H9 (cell line): ENCODE data around the gene INVS. TPM values are rescaled to one million over a fixed set of nuclear protein-coding genes. Genes with fewer than 3 reads are reported as not detected.
A peak's percentile ranks its signal among the peaks of the same experiment; 100 is the strongest.

Experiments used
- DNase-seq: peaks from one replicate; pipeline ENCODE4 v3.0.0-alpha.2; 2017
- H2AFZ ChIP-seq: one replicate; pipeline ENCODE4 v1.6.1; 2013; ENCODE audit warnings: mild to moderate bottlenecking, low read length, control low read depth, moderate library complexity
- H2AK5ac ChIP-seq: 2 replicates; pipeline ENCODE4 v1.6.1; 2013; ENCODE audit warnings: low read length, control low read depth, mixed read lengths; ENCODE audit not compliant: insufficient read length
- H2BK120ac ChIP-seq: one replicate; pipeline ENCODE4 v1.6.1; 2013; ENCODE audit warnings: low read depth, mild to moderate bottlenecking, low read length, control low read depth, inconsistent platforms; ENCODE audit not compliant: poor library complexity, severe bottlenecking
- H2BK12ac ChIP-seq: 2 replicates; pipeline ENCODE4 v1.6.1; 2013; ENCODE audit warnings: low read length, control low read depth, mixed read lengths, low read depth; ENCODE audit not compliant: insufficient read length
- H2BK15ac ChIP-seq: 2 replicates; pipeline ENCODE4 v1.6.1; 2013; ENCODE audit warnings: low read depth, low read length, control low read depth
- H2BK20ac ChIP-seq: one replicate; pipeline ENCODE4 v1.6.1; 2013; ENCODE audit warnings: low read depth, mild to moderate bottlenecking, low read length, control low read depth, inconsistent platforms; ENCODE audit not compliant: poor library complexity, severe bottlenecking
- H2BK5ac ChIP-seq: 2 replicates; pipeline ENCODE4 v1.6.1; 2013; ENCODE audit warnings: low read length, control low read depth, mixed read lengths; ENCODE audit not compliant: insufficient read length
- H3K14ac ChIP-seq: 2 replicates; pipeline ENCODE4 v1.6.1; 2013; ENCODE audit warnings: low read length, control low read depth; ENCODE audit not compliant: insufficient read depth
- H3K18ac ChIP-seq: 2 replicates; pipeline ENCODE4 v1.6.1; 2013; ENCODE audit warnings: low read depth, mild to moderate bottlenecking, mixed read lengths, low read length, control low read depth; ENCODE audit not compliant: insufficient read length
- H3K23ac ChIP-seq: 2 replicates; pipeline ENCODE4 v1.6.1; 2013; ENCODE audit warnings: low read length, control low read depth, mixed read lengths, low read depth; ENCODE audit not compliant: insufficient read length
- H3K23me2 ChIP-seq: 2 replicates; pipeline ENCODE4 v1.6.1; 2013; ENCODE audit warnings: low read depth, mild to moderate bottlenecking, mixed read lengths, low read length, control low read depth; ENCODE audit not compliant: insufficient read length, poor library complexity, severe bottlenecking
- H3K27ac ChIP-seq: 2 replicates; pipeline ENCODE4 v1.5.1; 2013; ENCODE audit warnings: low read length, control low read depth, mixed read lengths, low read depth; ENCODE audit not compliant: insufficient read length
- H3K27me3 ChIP-seq: 2 replicates; pipeline ENCODE4 v1.6.1; 2013; ENCODE audit warnings: low read length, control low read depth, inconsistent platforms; ENCODE audit not compliant: insufficient read depth
- H3K4ac ChIP-seq: 2 replicates; pipeline ENCODE4 v1.6.1; 2013; ENCODE audit warnings: low read depth, mild to moderate bottlenecking, control low read depth, inconsistent platforms, low read length, moderate library complexity
- H3K4me1 ChIP-seq: 2 replicates; pipeline ENCODE4 v1.6.1; 2013; ENCODE audit warnings: low read length, control low read depth, inconsistent platforms; ENCODE audit not compliant: insufficient read depth
- H3K4me2 ChIP-seq: 2 replicates; pipeline ENCODE4 v1.6.1; 2013; ENCODE audit warnings: low read length, control low read depth, mixed read lengths; ENCODE audit not compliant: insufficient read length, insufficient read depth
- H3K56ac ChIP-seq: 2 replicates; pipeline ENCODE4 v1.6.1; 2013; ENCODE audit warnings: low read depth, mild to moderate bottlenecking, mixed read lengths, low read length, control low read depth; ENCODE audit not compliant: insufficient read length
- H3K79me1 ChIP-seq: 2 replicates; pipeline ENCODE4 v1.6.1; 2013; ENCODE audit warnings: low read depth, mild to moderate bottlenecking, moderate library complexity, low read length, control low read depth, inconsistent platforms; ENCODE audit not compliant: insufficient read depth, poor library complexity, severe bottlenecking
- H3K79me2 ChIP-seq: 2 replicates; pipeline ENCODE4 v1.6.1; 2013; ENCODE audit warnings: low read length, control low read depth, inconsistent platforms; ENCODE audit not compliant: insufficient read depth
- H3K9ac ChIP-seq: 2 replicates; pipeline ENCODE4 v1.6.1; 2013; ENCODE audit warnings: low read length, control low read depth, mixed read lengths; ENCODE audit not compliant: insufficient read length; ENCODE audit errors: extremely low read depth
- H3K9me3 ChIP-seq: one replicate; pipeline ENCODE4 v1.6.1; 2013; ENCODE audit warnings: low read depth, low read length, inconsistent platforms; ENCODE audit not compliant: control insufficient read depth
- H3T11ph ChIP-seq: one replicate; pipeline ENCODE4 v1.6.1; 2013; ENCODE audit warnings: mild to moderate bottlenecking, low read length, control low read depth, inconsistent platforms
- H4K20me1 ChIP-seq: one replicate; pipeline ENCODE4 v1.6.1; 2013; ENCODE audit not compliant: control insufficient read depth, insufficient read length, insufficient read depth
- H4K5ac ChIP-seq: 2 replicates; pipeline ENCODE4 v1.6.1; 2013; ENCODE audit warnings: low read depth, mild to moderate bottlenecking, mixed read lengths, low read length, control low read depth; ENCODE audit not compliant: insufficient read length
- H4K8ac ChIP-seq: replicated peaks from 2 replicates; pipeline ENCODE4 v1.6.1; 2013; ENCODE audit warnings: low read length, control low read depth, mixed read lengths, low read depth; ENCODE audit not compliant: insufficient read length
- H4K91ac ChIP-seq: 2 replicates; pipeline ENCODE4 v1.6.1; 2013; ENCODE audit warnings: low read depth, mild to moderate bottlenecking, moderate library complexity, mixed read lengths, low read length, control low read depth; ENCODE audit not compliant: insufficient read length
- H3K27ac Mint-ChIP-seq, 3 experiments: 2 replicates in 2 of 3; 3 replicates in 1 of 3; pipeline ENCODE4 v1.8.0; 2020 to 2021; ENCODE audit warnings: mixed read lengths in 3 of 3, mild to moderate bottlenecking in 1 of 3, moderate library complexity in 1 of 3
- H3K27me3 Mint-ChIP-seq: 2 replicates; pipeline ENCODE4 v1.8.0; 2021; ENCODE audit warnings: low read depth, mild to moderate bottlenecking, moderate library complexity, mixed read lengths
- H3K36me3 Mint-ChIP-seq, 3 experiments: 2 replicates in 2 of 3; 3 replicates in 1 of 3; pipeline ENCODE4 v1.8.0; 2020 to 2021; ENCODE audit warnings: low read depth in 3 of 3, mixed read lengths in 3 of 3; ENCODE audit not compliant: insufficient read depth in 1 of 3
- H3K4me1 Mint-ChIP-seq, 2 experiments: 2 replicates each; pipeline ENCODE4 v1.8.0; 2020; ENCODE audit warnings: mixed read lengths in 2 of 2
- H3K4me3 Mint-ChIP-seq, 2 experiments: 2 replicates in 1 of 2; 3 replicates in 1 of 2; pipeline ENCODE4 v1.8.0; 2020 to 2021; ENCODE audit warnings: mild to moderate bottlenecking in 2 of 2, mixed read lengths in 2 of 2, moderate library complexity in 1 of 2
- H3K9me3 Mint-ChIP-seq, 2 experiments: 2 replicates in 1 of 2; 3 replicates in 1 of 2; pipeline ENCODE4 v1.8.0; 2020; ENCODE audit warnings: mild to moderate bottlenecking in 2 of 2, mixed read lengths in 2 of 2, moderate library complexity in 1 of 2
- WGBS: extraction: QIAGEN DNeasy Blood & Tissue Kit; methylation state at CpG from one replicate; pipeline ENCODE4 v1.1.7; 2013; ENCODE audit warnings: missing lambda C conversion rate, low lambda C conversion rate, mixed read lengths; ENCODE audit not compliant: insufficient read length; ENCODE audit errors: extremely low coverage; 5-methylcytosine and 5-hydroxymethylcytosine counted together
- total RNA-seq: library from RNA; stranded (reverse); gene quantifications from 2 replicates; pipeline ENCODE4 v1.2.1, GENCODE V29; 2021
- TF ChIP-seq, protein P1 (sequence below): fragments of 200-600 bp; sonication (generic); conservative IDR thresholded peaks from 3 replicates; pipeline ENCODE4 v1.8.0; 2021; ENCODE audit warnings: antibody characterized with exemption, mild to moderate bottlenecking

The INVS gene
- total RNA-seq, 1 experiment from 2014 or later = 7.5 TPM

DNA sequence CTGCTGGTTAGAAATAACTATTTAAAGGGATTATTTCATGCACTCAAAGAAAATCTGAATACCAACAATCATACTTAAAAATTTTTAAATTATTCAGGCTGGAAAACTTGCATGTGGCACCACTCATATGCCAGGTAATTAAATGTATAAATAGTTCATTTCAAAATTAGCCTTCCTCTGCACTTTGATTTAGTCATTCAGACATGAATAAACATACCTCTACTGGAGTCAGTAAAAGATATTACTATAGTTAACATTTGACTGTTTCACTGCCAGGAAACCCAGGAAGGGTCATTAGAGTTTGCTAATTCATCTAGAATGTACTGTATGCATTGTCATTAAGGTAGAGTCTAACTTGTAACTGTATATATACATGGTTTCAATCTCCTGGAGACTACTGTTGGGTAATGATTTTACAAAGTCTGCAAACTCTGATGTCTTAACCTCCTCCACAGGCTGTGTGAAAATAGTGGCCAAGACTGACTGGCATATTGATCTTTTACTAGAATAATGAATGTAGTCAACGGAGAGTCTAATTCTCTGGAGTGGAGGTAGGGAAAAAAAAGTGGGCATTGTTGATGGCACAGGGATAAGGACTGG lies 210.0 kb downstream of the INVS start:
- peaks cover 2% of the 10 kb centered on the region for H3K79me1 ChIP-seq
- H3K4me1 ChIP-seq = no peaks in the 10 kb centered on the region
- peak overlapping the region in 1 of 3 experiments; percentile 68; a peak in 3 of 7 replicates for H3K27ac Mint-ChIP-seq
- TF ChIP-seq, protein P1, sequence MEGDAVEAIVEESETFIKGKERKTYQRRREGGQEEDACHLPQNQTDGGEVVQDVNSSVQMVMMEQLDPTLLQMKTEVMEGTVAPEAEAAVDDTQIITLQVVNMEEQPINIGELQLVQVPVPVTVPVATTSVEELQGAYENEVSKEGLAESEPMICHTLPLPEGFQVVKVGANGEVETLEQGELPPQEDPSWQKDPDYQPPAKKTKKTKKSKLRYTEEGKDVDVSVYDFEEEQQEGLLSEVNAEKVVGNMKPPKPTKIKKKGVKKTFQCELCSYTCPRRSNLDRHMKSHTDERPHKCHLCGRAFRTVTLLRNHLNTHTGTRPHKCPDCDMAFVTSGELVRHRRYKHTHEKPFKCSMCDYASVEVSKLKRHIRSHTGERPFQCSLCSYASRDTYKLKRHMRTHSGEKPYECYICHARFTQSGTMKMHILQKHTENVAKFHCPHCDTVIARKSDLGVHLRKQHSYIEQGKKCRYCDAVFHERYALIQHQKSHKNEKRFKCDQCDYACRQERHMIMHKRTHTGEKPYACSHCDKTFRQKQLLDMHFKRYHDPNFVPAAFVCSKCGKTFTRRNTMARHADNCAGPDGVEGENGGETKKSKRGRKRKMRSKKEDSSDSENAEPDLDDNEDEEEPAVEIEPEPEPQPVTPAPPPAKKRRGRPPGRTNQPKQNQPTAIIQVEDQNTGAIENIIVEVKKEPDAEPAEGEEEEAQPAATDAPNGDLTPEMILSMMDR = no peak
- H4K20me1 ChIP-seq = no peaks in the 10 kb centered on the region
- no peak overlapping the region for H3K23ac ChIP-seq
- H3K27me3 ChIP-seq = no peaks in the 10 kb centered on the region
- no peak overlapping the region for H3K18ac ChIP-seq
- no peak overlapping the region for H2BK15ac ChIP-seq
- H3K4me2 ChIP-seq = no peak overlapping the region
- H3K27ac ChIP-seq = no peak overlapping the region
- no peak overlapping the region for H4K8ac ChIP-seq
- DNase-seq = no peak
- no peaks in the 10 kb centered on the region for H3K27me3 Mint-ChIP-seq
- H3K4me3 Mint-ChIP-seq = no peak overlapping the region
- H3K56ac ChIP-seq = no peak overlapping the region
- H4K5ac ChIP-seq = no peak overlapping the region
- WGBS = no CpG with 5 or more reads among the region's 1 CpG
- H3K36me3 Mint-ChIP-seq = peaks cover 63 to 78% (median 78%) of the 10 kb centered on the region in 3 experiments
- H3K4me1 Mint-ChIP-seq = peaks cover 7 to 10% of the 10 kb centered on the region in 2 experiments; a peak in 3 of 4 replicates
- no peaks in the 10 kb centered on the region for H3K79me2 ChIP-seq
- H2AK5ac ChIP-seq = no peak overlapping the region
- peaks cover 3 to 4% of the 10 kb centered on the region in 2 experiments; a peak in 2 of 5 replicates for H3K9me3 Mint-ChIP-seq
- H3K9me3 ChIP-seq = no peaks in the 10 kb centered on the region
- H3K23me2 ChIP-seq = no peaks in the 10 kb centered on the region
- no peak overlapping the region for H3K4ac ChIP-seq
- no peak overlapping the region for H2BK20ac ChIP-seq
- no peak overlapping the region for H2BK12ac ChIP-seq
- no peak overlapping the region for H4K91ac ChIP-seq
- H3T11ph ChIP-seq = no peak overlapping the region
- H2BK5ac ChIP-seq = no peak overlapping the region
- no peak overlapping the region for H3K9ac ChIP-seq
- H3K14ac ChIP-seq = no peak overlapping the region
- no peak overlapping the region for H2AFZ ChIP-seq
- H2BK120ac ChIP-seq = no peak overlapping the region
